ENCODE data around the gene SERPINB1. TPM values are rescaled to one million over a fixed set of nuclear protein-coding genes. Genes with fewer than 3 reads are reported as not detected.

The SERPINB1 gene
- total RNA-seq, 1 donor from 2014 or later, result 17.9 TPM

DNA sequence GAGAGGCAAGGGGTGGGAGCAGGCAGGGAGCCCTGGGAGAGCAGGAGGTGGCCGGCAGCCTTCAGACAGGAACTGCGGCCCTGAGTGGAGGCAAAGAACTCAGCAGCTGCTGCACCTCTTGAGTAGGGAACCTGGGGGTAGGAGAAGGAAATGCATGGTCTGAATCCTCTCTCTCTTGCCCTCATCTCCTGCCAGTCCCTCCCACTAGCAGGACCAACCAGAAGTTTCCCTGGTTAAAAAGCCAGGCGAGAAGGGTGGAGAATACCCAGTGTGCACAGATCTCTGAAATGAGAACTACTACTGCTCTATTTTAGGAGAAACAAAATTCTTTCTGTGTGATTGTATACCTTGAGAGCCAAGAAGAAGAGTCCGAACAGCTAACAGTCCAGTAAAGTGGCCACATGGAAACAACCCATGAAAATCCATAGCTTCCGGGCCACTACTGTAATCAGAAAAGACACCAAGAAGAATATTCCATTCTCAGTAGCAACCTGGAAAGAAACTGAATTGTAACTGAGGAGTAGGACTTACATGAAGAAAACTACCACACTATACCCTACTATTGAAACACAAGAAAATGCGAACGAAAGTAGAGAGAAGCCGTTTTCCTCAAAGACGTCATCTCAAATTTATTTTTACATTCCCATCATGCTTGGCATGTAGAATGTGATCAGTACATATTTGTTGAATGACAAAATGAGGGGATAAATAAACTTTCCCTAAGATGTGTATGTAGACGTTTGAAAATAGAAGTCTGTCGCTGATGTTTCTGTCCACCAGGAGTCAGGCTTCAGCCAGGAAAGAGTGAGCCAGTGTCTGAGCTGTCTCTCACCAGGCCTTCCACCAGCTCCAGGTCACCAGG lies 50.8 kb downstream of the SERPINB1 start:
- peak; percentile 52 for DNase-seq

DNA sequence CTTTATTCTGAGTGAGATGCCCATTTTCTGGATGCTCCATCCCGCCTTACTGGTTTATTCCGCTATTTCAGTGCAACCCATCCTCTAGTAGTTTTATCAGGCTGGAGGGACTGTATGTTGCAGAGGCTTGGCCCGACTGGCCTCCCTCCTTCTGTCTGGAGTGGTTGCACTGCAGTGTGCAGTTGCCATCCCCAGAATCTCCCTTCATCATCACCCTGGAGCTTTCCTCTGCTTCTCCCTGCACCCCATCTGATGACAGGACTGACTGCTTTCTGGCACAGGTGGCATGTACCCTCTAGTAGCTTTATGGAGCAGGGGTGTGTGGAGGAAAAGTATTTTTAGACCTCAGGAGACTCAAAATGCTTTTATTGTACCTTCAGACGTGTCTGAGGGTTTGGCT lies 55.4 kb downstream of the SERPINB1 start:
- no peak for DNase-seq

DNA sequence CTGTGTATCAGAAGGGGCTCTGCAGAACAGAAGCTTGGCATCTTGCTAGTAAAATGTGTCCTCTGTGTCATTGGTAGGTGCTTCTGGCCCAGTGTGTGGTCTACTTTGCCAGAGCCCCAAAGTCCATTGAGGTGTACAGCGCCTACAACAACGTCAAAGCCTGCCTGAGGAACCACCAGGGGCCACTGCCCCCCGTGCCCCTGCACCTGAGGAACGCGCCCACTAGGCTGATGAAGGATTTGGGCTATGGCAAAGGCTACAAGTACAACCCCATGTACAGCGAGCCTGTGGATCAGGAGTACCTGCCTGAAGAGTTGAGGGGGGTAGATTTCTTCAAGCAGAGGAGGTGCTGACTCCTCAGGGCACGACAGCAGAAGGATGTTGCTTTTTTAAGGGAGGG lies 56.7 kb downstream of the SERPINB1 start:
- no peak for DNase-seq

DNA sequence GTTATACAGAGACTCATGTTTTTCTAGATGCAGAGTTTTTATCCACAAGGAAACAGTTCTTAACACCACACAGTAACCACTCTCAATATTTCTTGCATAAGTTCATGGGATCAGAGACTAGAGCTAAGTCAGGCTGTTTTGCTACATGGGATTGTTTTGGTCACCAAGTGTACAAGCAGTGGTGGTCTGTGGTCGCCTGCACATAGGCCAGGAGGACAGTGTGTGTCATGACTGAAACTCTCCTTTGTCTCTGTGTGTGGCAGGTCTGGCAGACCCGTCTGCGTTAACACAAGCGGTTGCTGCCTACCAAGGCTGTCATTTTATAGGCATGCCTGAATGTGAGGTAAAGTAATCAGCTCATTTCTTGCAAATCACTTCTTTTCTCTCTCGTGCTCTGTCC lies 57.6 kb downstream of the SERPINB1 start:
- no peak for DNase-seq

DNA sequence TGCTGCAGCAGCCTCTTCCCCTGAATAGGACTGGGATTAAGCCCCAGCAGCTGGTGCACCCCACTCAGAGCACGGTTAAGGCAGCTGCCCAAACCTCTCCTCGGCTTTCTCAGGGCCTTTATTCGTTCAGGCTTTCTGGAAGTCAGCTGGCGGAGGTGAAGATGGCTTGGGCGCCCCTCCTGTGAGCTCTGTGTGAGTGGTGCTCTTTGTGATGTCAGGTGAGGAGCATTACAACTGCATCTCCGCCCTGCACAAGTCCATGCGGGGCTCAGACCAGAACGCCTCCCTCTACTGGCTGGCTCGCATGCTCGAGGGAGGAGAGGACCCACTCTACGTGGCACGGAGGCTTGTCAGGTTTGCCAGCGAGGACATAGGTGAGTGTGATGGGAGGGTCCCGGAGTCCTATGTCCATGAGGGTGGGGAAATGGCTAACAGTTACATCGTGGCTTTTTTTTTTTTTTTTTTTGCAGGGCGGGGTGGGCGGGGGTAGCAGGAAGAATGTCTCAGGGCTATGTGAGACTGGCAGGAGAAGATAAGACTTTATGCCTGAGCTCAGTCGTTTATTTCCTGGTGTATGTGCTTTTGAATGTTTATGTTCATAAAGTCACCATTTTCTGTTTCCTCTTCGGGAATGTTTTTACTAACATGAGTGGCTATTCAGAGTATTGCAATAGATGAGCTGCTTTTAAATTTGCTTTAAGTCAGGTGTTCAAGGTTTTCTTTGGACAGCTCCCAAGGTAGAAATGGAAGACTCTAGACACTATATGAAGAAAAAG lies 58.3 kb downstream of the SERPINB1 start:
- DNase-seq, result no peak

DNA sequence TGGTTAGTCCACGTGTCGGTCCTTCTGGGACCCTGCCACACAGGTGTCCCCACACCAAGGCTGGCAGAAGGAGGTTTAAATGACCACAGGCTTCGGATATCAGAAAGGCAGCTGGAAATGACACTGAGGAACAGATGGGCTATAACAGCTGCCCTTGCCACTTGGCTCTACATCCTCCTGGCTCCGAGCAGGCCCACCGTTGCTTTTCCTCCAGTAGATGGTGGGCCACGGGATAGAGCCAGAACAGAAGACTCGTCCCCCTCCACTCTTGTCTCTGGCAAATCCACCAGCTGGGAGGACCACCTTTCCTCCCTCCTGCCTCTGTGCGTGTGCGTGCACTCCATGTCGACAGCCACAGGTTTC lies 58.9 kb downstream of the SERPINB1 start:
- DNase-seq, result no peak

DNA sequence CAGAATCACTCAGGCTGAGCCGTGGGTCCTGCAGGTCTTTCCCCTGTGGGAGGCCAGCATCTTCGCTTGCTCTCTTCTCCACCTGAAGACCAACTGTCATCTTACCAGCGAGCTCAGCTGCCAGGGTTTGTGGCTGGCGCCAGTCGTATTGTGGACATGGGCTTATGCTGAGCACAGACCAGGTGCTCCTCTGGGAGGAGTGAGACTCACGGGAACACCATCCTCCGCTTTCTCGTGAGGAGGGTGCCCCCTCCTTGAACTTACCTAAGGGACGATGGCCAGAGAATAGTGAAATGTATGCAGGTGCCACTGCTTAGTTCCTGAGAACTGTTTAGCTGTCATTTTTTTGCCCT lies 59.3 kb downstream of the SERPINB1 start:
- DNase-seq, result no peak

Small RNAs within 50 kb of the gene (small RNA-seq; reads per million reads assigned to genes)
- gene MIR4645 (ENCODE audit: low replicate concordance), result 0.31 reads per million, percentile 32 among the genes with 10 or more reads in this experiment

Other genes with a start within 250 kb of the SERPINB1 start
- 1.4 TPM for gene MYLK4, start 90.9 kb downstream of the SERPINB1 start, total RNA-seq
- 24.8 TPM for gene WRNIP1, start 76.5 kb downstream of the SERPINB1 start, total RNA-seq
- gene SERPINB9, start 61.4 kb upstream of the SERPINB1 start, total RNA-seq, result 5.5 TPM
- 36.9 TPM for gene SERPINB6, start 129.7 kb upstream of the SERPINB1 start, total RNA-seq
- 8.7 TPM for gene NQO2, start 158.0 kb upstream of the SERPINB1 start, total RNA-seq
- 14.3 TPM for gene RIPK1, start 226.6 kb upstream of the SERPINB1 start, total RNA-seq